ENCODE results near the gene NEK3.
"Not testable (repeated sequence)": the region's sequence is repeated elsewhere in the genome, so short reads cannot be mapped to it uniquely, and the experiment has no call there.

Gene NEK3

GRCh38 chr13:52195401-52195837, 36.0 kb upstream of the NEK3 start:
- peak; percentile 21 for TF ChIP-seq CTCF (IDR thresholded peaks at IDR 0.05; ENCODE audit: insufficient read depth, low read length, poor library complexity, severe bottlenecking)
- DNase-seq (ENCODE audit: extremely low read depth, insufficient read length), result peak; percentile 84
- Histone ChIP-seq H3K4me3 (replicated peaks; ENCODE audit: low read depth, low read length) (peak overlapping the region; percentile 98), H3K27me3 (replicated peaks; ENCODE audit: control insufficient read depth, insufficient read depth, low read length) (no peaks in the 10 kb centered on the region), H3K36me3 (ENCODE audit: control insufficient read depth, insufficient read depth, low read length) (no peaks in the 10 kb centered on the region)

- Histone ChIP-seq H3K4me3 (replicated peaks; ENCODE audit: low read depth, low read length) (peak overlapping the region; percentile 98), H3K27me3 (replicated peaks; ENCODE audit: control insufficient read depth, insufficient read depth, low read length) (no peaks in the 10 kb centered on the region), H3K36me3 (ENCODE audit: control insufficient read depth, insufficient read depth, low read length) (no peaks in the 10 kb centered on the region)
- DNase-seq (ENCODE audit: extremely low read depth, insufficient read length), result peak; percentile 91
- peak; percentile 12 for TF ChIP-seq CTCF (IDR thresholded peaks at IDR 0.05; ENCODE audit: insufficient read depth, low read length, poor library complexity, severe bottlenecking)
Measured at GRCh38 chr13:52194184-52194868, 34.9 kb upstream of the NEK3 start.

- peak overlapping the region; percentile 98 for H3K4me3 ChIP-seq (replicated peaks; ENCODE audit: low read depth, low read length)
- DNase-seq (ENCODE audit: extremely low read depth, insufficient read length); H3K27me3 ChIP-seq (replicated peaks; ENCODE audit: control insufficient read depth, insufficient read depth, low read length); H3K36me3 ChIP-seq (ENCODE audit: control insufficient read depth, insufficient read depth, low read length): not testable (repeated sequence)
Measured at GRCh38 chr13:52193587-52194183, 34.3 kb upstream of the NEK3 start.

GRCh38 chr13:52187424-52188187, 28.2 kb upstream of the NEK3 start:
- H3K36me3 ChIP-seq (ENCODE audit: control insufficient read depth, insufficient read depth, low read length); DNase-seq (ENCODE audit: extremely low read depth, insufficient read length); H3K27me3 ChIP-seq (replicated peaks; ENCODE audit: control insufficient read depth, insufficient read depth, low read length); H3K4me3 ChIP-seq (replicated peaks; ENCODE audit: low read depth, low read length): not testable (repeated sequence)

GRCh38 chr13:52187029-52187423, 27.6 kb upstream of the NEK3 start:
- TF ChIP-seq CTCF (IDR thresholded peaks at IDR 0.05; ENCODE audit: insufficient read depth, low read length, poor library complexity, severe bottlenecking), result no peak
- no peak overlapping the region for H3K4me3 ChIP-seq (replicated peaks; ENCODE audit: low read depth, low read length)
- H3K27me3 ChIP-seq (replicated peaks; ENCODE audit: control insufficient read depth, insufficient read depth, low read length), result no peaks in the 10 kb centered on the region
- H3K36me3 ChIP-seq (ENCODE audit: control insufficient read depth, insufficient read depth, low read length), result no peaks in the 10 kb centered on the region; the same call in none of the 2 replicates
- DNase-seq (ENCODE audit: extremely low read depth, insufficient read length), result no peak

GRCh38 chr13:52181316-52181954, 22.0 kb upstream of the NEK3 start:
- DNase-seq (ENCODE audit: extremely low read depth, insufficient read length); H3K4me3 ChIP-seq (replicated peaks; ENCODE audit: low read depth, low read length); H3K27me3 ChIP-seq (replicated peaks; ENCODE audit: control insufficient read depth, insufficient read depth, low read length); H3K36me3 ChIP-seq (ENCODE audit: control insufficient read depth, insufficient read depth, low read length): not testable (repeated sequence)

GRCh38 chr13:52179925-52180324, 20.5 kb upstream of the NEK3 start:
- Histone ChIP-seq H3K36me3 (ENCODE audit: control insufficient read depth, insufficient read depth, low read length) (peaks cover 3% of the 10 kb centered on the region; the same call in 1 of the 2 replicates), H3K4me3 (replicated peaks; ENCODE audit: low read depth, low read length) (no peak overlapping the region), H3K27me3 (replicated peaks; ENCODE audit: control insufficient read depth, insufficient read depth, low read length) (no peaks in the 10 kb centered on the region)
- no peak for DNase-seq (ENCODE audit: extremely low read depth, insufficient read length)
- TF ChIP-seq CTCF (IDR thresholded peaks at IDR 0.05; ENCODE audit: insufficient read depth, low read length, poor library complexity, severe bottlenecking), result no peak

Data from GM06990 (cell line).